ENCODE measurements around the gene ZBTB7C.

ZBTB7C gene

DNA sequence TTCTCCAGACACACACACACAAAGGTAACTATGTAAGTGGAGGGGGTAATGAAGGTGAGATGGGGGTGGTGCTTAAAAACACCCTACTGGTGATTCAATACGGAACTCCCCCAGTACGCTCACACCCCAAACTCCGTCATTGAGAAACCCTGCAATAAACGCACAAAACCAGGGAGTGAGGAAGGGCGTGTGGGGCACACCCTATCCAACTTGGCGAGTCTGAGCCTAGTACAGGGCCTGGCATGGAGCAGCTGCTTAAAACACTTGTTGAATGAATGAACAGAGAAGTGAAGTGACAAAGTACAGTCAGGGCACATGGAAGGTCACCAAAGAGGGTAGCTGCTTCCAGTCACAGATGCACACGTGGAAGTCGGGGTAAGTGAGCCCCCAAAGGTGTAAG is 331.9 kb downstream of the ZBTB7C start:
- TF ChIP-seq, protein P1, sequence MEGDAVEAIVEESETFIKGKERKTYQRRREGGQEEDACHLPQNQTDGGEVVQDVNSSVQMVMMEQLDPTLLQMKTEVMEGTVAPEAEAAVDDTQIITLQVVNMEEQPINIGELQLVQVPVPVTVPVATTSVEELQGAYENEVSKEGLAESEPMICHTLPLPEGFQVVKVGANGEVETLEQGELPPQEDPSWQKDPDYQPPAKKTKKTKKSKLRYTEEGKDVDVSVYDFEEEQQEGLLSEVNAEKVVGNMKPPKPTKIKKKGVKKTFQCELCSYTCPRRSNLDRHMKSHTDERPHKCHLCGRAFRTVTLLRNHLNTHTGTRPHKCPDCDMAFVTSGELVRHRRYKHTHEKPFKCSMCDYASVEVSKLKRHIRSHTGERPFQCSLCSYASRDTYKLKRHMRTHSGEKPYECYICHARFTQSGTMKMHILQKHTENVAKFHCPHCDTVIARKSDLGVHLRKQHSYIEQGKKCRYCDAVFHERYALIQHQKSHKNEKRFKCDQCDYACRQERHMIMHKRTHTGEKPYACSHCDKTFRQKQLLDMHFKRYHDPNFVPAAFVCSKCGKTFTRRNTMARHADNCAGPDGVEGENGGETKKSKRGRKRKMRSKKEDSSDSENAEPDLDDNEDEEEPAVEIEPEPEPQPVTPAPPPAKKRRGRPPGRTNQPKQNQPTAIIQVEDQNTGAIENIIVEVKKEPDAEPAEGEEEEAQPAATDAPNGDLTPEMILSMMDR (IDR thresholded peaks at IDR 0.05; ENCODE audit: borderline replicate concordance, control extremely low read depth, extremely low read depth, insufficient read depth, missing control alignments), result no peak
- no peak for DNase-seq (ENCODE audit: low spot score)
- in situ Hi-C loops (cut with MboI; ENCODE audit: low sequenced_read_pairs, unreplicated experiment), result no loop called here

DNA sequence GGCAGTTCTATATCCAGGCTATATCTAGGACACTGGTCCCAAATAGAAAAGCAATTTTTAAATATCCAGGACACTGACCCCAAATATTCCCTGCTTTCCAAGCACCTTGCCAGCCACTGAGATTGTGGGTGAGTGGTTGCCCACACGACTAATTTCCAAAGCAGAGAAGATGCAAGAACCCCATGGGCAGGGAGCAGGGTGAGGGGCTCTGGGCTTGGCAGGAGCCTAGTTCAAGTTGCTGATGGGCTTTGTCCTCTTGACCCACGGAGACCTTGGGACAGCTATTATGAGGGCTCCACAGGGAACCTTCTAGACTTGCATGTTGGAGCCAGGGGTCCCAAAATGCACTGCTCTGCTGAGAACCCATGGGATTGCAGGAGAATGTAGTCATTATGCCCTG is 332.7 kb downstream of the ZBTB7C start:
- TF ChIP-seq, protein P1 (IDR thresholded peaks at IDR 0.05; ENCODE audit: borderline replicate concordance, control extremely low read depth, extremely low read depth, insufficient read depth, missing control alignments), result no peak
- DNase-seq (ENCODE audit: low spot score), result no peak
- in situ Hi-C loops (cut with MboI; ENCODE audit: low sequenced_read_pairs, unreplicated experiment), result no loop called here

DNA sequence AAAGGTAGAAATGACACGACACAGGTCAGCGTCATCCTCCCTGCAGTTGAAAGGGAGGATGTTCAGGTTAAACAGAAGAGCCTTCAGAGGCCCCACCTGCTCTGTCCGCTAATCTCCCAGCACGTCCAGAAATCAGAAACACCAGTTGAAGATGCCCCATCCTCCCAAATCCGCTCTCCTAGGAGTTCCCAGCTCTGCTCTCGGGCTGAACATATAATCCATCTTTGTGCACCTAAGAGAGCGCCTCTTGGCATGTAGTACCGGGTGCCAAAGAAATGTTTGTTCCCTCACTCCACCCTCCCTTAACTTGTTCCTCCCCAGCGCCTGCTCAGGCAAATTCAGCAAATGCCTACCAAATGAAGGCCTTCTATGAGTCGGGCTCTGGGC is 333.5 kb downstream of the ZBTB7C start:
- in situ Hi-C loops (cut with MboI; ENCODE audit: low sequenced_read_pairs, unreplicated experiment), result no loop called here
- DNase-seq (ENCODE audit: low spot score), result no peak
- TF ChIP-seq, protein P1 (IDR thresholded peaks at IDR 0.05; ENCODE audit: borderline replicate concordance, control extremely low read depth, extremely low read depth, insufficient read depth, missing control alignments), result no peak

DNA sequence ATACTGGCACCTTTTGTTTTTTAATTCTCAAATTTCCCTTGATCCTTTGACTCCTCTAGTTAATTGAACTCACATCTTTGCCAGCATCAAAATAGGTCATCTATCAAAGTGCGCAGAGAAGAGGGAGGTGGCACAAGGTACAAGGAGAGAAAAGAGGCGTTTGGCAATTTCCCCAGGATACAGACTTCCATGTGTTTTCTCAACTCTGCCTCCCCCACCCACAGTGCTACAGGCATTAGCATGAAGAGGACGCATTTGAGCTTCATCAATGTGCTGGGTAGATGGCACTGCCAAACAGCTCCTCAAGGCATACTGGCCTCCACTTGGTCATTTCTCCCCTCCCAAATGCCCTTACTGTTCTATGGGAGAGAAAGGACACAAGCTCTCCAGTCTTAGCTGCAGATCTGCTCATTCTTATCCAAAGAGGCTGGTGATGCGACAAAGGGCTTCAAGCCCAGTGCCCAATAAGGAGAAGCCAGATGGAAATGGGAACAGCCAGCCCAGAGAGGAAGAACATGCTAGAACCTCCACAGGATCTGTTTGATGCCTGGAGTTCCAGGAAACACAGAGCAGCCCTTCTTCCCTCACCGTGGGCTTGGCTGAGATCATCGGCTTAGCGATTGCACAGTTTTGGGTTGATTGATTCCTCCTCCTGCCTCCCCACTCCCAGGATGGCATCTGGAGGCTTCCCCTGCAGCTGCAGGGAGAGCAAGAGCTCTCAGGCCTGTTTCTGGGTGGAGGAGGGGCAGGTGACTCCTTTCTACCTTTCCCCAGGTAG is 334.1 kb downstream of the ZBTB7C start:
- TF ChIP-seq, protein P1 (IDR thresholded peaks at IDR 0.05; ENCODE audit: borderline replicate concordance, control extremely low read depth, extremely low read depth, insufficient read depth, missing control alignments), result no peak
- in situ Hi-C loops (cut with MboI; ENCODE audit: low sequenced_read_pairs, unreplicated experiment), result no loop called here
- DNase-seq (ENCODE audit: low spot score), result no peak

DNA sequence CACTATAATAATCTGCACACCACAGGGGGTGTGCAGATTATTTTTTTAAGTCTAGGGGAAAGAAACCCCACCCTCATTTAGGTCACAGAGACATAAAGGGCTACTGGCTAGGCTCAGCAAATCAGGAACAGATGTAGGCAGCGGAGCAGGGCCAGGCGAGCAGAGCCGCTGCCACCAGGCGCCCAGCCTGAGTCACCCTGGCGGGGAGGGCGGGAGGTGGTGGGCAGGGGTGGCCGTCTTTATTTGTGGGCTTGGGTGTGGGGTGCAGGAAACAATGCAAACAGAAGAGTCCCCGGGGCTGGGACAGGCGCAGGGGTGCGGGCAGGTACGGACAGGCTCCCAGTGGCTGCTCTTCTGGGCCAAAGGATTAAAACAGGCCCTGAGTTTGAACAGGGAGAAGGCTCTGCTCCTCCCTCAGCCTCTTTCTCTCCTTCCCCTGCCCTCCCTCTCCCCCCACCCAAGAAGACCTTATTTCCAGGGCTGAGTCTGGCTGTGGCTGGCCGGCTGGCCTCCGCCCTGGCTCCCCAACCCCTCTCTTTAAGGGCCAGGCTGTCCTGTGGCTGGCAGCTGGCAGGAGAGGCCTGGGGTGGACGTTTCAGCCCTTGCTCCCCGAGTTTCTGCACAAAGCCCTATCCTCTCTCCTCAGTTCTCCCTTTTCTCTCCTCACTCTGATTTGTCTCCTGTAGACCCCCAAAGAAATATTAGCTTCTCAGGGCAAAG is 335.8 kb downstream of the ZBTB7C start:
- TF ChIP-seq, protein P1 (IDR thresholded peaks at IDR 0.05; ENCODE audit: borderline replicate concordance, control extremely low read depth, extremely low read depth, insufficient read depth, missing control alignments), result no peak
- DNase-seq (ENCODE audit: low spot score), result no peak
- in situ Hi-C loops (cut with MboI; ENCODE audit: low sequenced_read_pairs, unreplicated experiment), result no loop called here

DNA sequence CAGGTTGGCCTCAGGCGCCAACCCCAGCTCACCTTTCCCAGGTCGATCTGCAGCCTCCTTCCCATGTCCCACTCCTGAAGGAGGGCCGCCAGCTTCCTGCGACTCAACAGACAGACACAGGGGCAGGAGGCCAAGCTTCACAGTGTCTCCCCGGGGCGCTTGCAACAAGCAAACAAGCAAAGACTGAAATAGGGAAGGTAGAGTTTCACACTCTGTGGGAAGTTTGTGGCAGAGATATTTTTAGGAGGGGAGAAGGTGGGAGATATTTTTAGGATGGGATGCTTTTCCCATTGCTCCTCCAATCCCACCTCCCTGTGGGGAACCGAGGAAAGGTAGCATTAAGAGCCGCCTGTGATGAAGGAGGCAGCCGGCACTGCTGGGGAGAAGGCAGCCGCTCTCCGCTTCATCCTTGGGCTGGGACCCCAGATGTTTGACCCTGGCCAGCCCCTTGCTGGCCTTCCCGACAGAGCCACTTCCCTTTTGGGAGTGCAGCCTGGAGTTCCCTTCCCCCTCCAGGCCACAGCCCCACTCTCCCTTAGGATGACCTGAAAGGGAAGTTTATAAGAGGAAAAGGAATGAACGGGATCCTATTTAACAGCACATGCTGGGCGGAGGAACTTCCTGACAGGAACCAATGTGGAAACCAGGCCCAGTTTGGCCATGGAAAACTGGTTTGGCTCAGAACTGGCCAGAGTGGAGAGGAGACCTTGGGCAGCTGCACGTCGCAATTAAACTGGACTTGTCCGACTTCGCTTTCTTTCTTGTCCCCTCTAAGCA is 336.6 kb downstream of the ZBTB7C start:
- TF ChIP-seq, protein P1 (IDR thresholded peaks at IDR 0.05; ENCODE audit: borderline replicate concordance, control extremely low read depth, extremely low read depth, insufficient read depth, missing control alignments), result no peak
- no peak for DNase-seq (ENCODE audit: low spot score)
- in situ Hi-C loops (cut with MboI; ENCODE audit: low sequenced_read_pairs, unreplicated experiment), result no loop called here
